HepG2 (cell line): ENCODE results near the gene COQ4. TPM values are rescaled to one million over a fixed set of nuclear protein-coding genes. Genes with fewer than 3 reads are reported as not detected.
A peak's percentile ranks its signal among the peaks of the same experiment; 100 is the strongest.

Source experiments
- ARID2 ChIP-seq: sonication (generic); formaldehyde crosslinking; IDR thresholded peaks from 2 replicates; pipeline ENCODE4 v1.8.1; 2022; ENCODE audit warnings: mild to moderate bottlenecking, missing genetic modification reagents, borderline replicate concordance
- FOXO4 ChIP-seq: sonication (generic); formaldehyde crosslinking; conservative IDR thresholded peaks from 2 replicates; pipeline ENCODE4 v1.8.1; 2023; ENCODE audit warnings: missing genetic modification reagents
- JARID2 ChIP-seq: sonication (generic); formaldehyde crosslinking; IDR thresholded peaks from 2 replicates; pipeline ENCODE4 v1.8.1; 2023; ENCODE audit warnings: missing genetic modification reagents, inconsistent platforms; ENCODE audit not compliant: insufficient replicate concordance
- LCORL ChIP-seq, 2 experiments: fragments of 450-650 bp in 1 of 2; sonication (generic) in 1 of 2; formaldehyde crosslinking in 1 of 2; IDR thresholded peaks; 2 replicates each; pipeline versions ENCODE4 v1.5.0 to v1.6.1; 2017 to 2020; ENCODE audit warnings: antibody characterized with exemption in 1 of 2, missing genetic modification reagents in 1 of 2
- PAWR ChIP-seq: sonication (generic); formaldehyde crosslinking; IDR thresholded peaks from 2 replicates; pipeline ENCODE4 v1.4.0; 2020; ENCODE audit warnings: missing genetic modification reagents, mild to moderate bottlenecking, borderline replicate concordance
- TERF1 ChIP-seq: sonication (generic); formaldehyde crosslinking; IDR thresholded peaks from 2 replicates; pipeline ENCODE4 v1.8.0; 2022; ENCODE audit warnings: mild to moderate bottlenecking, missing genetic modification reagents, moderate library complexity
- TFE3 ChIP-seq: IDR thresholded peaks from 2 replicates; pipeline ENCODE4 v1.6.1; 2016
- USF2 ChIP-seq, 2 experiments: sonication (generic) in 1 of 2; formaldehyde crosslinking in 1 of 2; IDR thresholded peaks; 2 replicates each; pipeline versions ENCODE4 v1.5.1 to v1.6.1; 2011 to 2020; ENCODE audit warnings: borderline replicate concordance in 1 of 2, low read depth in 1 of 2, low read length in 1 of 2, mild to moderate bottlenecking in 1 of 2, missing genetic modification reagents in 1 of 2, moderate library complexity in 1 of 2
- ZFP91 ChIP-seq: sonication (generic); formaldehyde crosslinking; IDR thresholded peaks from 2 replicates; pipeline ENCODE4 v1.9.0; 2022; ENCODE audit warnings: missing genetic modification reagents, mild to moderate bottlenecking, borderline replicate concordance
- ZNF20 ChIP-seq: sonication (generic); formaldehyde crosslinking; IDR thresholded peaks from 2 replicates; pipeline ENCODE4 v1.4.0; 2020; ENCODE audit warnings: mild to moderate bottlenecking, moderate library complexity, missing genetic modification reagents
- ZNF335 ChIP-seq: sonication (generic); formaldehyde crosslinking; IDR thresholded peaks from 2 replicates; pipeline ENCODE4 v1.4.0; 2020; ENCODE audit warnings: missing genetic modification reagents
- ZNF598 ChIP-seq: sonication (generic); formaldehyde crosslinking; IDR thresholded peaks from 2 replicates; pipeline ENCODE4 v1.5.1; 2020; ENCODE audit warnings: mild to moderate bottlenecking, missing genetic modification reagents, borderline replicate concordance
- ZSCAN20 ChIP-seq: sonication (generic); formaldehyde crosslinking; IDR thresholded peaks from 2 replicates; pipeline ENCODE4 v1.4.0; 2020; ENCODE audit warnings: missing genetic modification reagents, mild to moderate bottlenecking, borderline replicate concordance
- polyA plus RNA-seq, 8 experiments: library from polyadenylated mRNA; depleted of rRNA in 3 of 8; stranded (reverse) in 7 of 8; unstranded in 1 of 8; fragments of >200 nt; fragmentation: Illumina TruSeq in 4 of 8; extraction: Trizol in 4 of 8; gene quantifications; 2 replicates each; pipeline versions ENCODE4 v1.2.1 to v1.2.3, GENCODE V29; 2011 to 2016; ENCODE audit warnings: low read depth in 4 of 8, missing spikeins in 1 of 8, mixed read lengths in 1 of 8; ENCODE audit not compliant: insufficient read depth in 1 of 8
- total RNA-seq, 5 experiments: library from RNA; depleted of rRNA; stranded (reverse); fragments of >200 nt; fragmentation: Illumina TruSeq; extraction: Trizol; gene quantifications; 2 replicates each; pipeline ENCODE4 v1.2.3, GENCODE V29; 2016; ENCODE audit warnings: low read depth in 1 of 5

Gene COQ4
- total and polyA plus RNA-seq, 2 of the 13 experiments (the other 11 are each of a cell fraction or from before 2014, with no cell fraction given): 26.1 to 36.0 TPM

- peak; percentile 38; the same call in 1 of the 2 replicates for TF ChIP-seq TFE3 (CRISPR knock-in tag)
- peak; percentile 91 for TF ChIP-seq USF2 (IDR thresholded peaks at IDR 0.05; ENCODE audit: low read depth, low read length)
- TF ChIP-seq USF2 (CRISPR knock-in tag; IDR thresholded peaks at IDR 0.05; ENCODE audit: borderline replicate concordance): peak; percentile 84; the same call in 1 of the 2 replicates
- TF ChIP-seq ZNF20 (CRISPR knock-in tag): no peak
- TF ChIP-seq ZSCAN20 (CRISPR knock-in tag): no peak
- TF ChIP-seq PAWR (CRISPR knock-in tag): no peak
- TF ChIP-seq TERF1: 0 out of 2 replicates have a peak, but pooled peaks have one; percentile 21
- TF ChIP-seq JARID2 (CRISPR knock-in tag): peak; percentile 36
- 0 out of 2 replicates have a peak, but pooled peaks have one; percentile 11 for TF ChIP-seq ZNF598 (CRISPR knock-in tag)
- no peak for TF ChIP-seq ZFP91 (CRISPR knock-in tag)
- 0 out of 2 replicates have a peak, but pooled peaks have one; percentile 11 for TF ChIP-seq LCORL (IDR thresholded peaks at IDR 0.05)
- TF ChIP-seq LCORL (CRISPR knock-in tag; IDR thresholded peaks at IDR 0.05): no peak
- TF ChIP-seq ARID2 (CRISPR knock-in tag): 0 out of 2 replicates have a peak, but pooled peaks have one; percentile 59
- 0 out of 2 replicates have a peak, but pooled peaks have one; percentile 34 for TF ChIP-seq FOXO4
- TF ChIP-seq ZNF335: peak; percentile 82; the same call in 1 of the 2 replicates
Measured at GRCh38 chr9:128321879-128322403, 698 bp upstream of the COQ4 start (continued).
